Adrenal gland (tissue), 5 donors: ENCODE results near the gene POLR3A.

Experiments used
- POLR2A ChIP-seq, 2 donors: fragments of 450-650 bp; IDR thresholded peaks; one replicate each; pipeline ENCODE4 v1.6.1; 2017; ENCODE audit warnings: antibody characterized with exemption in 2 of 2, mild to moderate bottlenecking in 2 of 2, moderate library complexity in 1 of 2
- TF ChIP-seq, protein P1 (sequence below), 6 experiments: fragments of 450-650 bp in 4 of 6; fragments of 200-600 bp in 2 of 6; sonication (generic) in 1 of 6; IDR thresholded peaks; 1 replicate in 5 of 6; 2 replicates in 1 of 6; pipeline versions ENCODE4 v1.5.1 to v1.8.0; 2016 to 2021; ENCODE audit warnings: antibody characterized with exemption in 6 of 6, mild to moderate bottlenecking in 2 of 6, moderate library complexity in 1 of 6
- donor health status: DM: no; HTN: no; CAD: no.

- TF ChIP-seq POLR2A (IDR thresholded peaks at IDR 0.05): no peak
- TF ChIP-seq, protein P1, sequence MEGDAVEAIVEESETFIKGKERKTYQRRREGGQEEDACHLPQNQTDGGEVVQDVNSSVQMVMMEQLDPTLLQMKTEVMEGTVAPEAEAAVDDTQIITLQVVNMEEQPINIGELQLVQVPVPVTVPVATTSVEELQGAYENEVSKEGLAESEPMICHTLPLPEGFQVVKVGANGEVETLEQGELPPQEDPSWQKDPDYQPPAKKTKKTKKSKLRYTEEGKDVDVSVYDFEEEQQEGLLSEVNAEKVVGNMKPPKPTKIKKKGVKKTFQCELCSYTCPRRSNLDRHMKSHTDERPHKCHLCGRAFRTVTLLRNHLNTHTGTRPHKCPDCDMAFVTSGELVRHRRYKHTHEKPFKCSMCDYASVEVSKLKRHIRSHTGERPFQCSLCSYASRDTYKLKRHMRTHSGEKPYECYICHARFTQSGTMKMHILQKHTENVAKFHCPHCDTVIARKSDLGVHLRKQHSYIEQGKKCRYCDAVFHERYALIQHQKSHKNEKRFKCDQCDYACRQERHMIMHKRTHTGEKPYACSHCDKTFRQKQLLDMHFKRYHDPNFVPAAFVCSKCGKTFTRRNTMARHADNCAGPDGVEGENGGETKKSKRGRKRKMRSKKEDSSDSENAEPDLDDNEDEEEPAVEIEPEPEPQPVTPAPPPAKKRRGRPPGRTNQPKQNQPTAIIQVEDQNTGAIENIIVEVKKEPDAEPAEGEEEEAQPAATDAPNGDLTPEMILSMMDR (IDR thresholded peaks at IDR 0.05): no peak
Measured at GRCh38 chr10:77939561-77940001, 89.7 kb downstream of the POLR3A start.
